IPS-NIHi11 (cell line): ENCODE data around the gene ABHD5.
"Not testable (repeated sequence)": the region's sequence is repeated elsewhere in the genome, so short reads cannot be mapped to it uniquely, and the experiment has no call there.

ENCODE experiments used
- DNase-seq: peaks from one replicate; pipeline ENCODE4 v3.0.0; 2012; ENCODE audit warnings: mixed read lengths, low spot score

Gene ABHD5

GRCh38 chr3:43690400-43691119 lies at the start of gene ABHD5:
TSS of gene ABHD5 (plus strand) at chr3:43690938. CDS start at chr3:43690993, 55 bp downstream.
- DNase-seq, result peak; percentile 97

- DNase-seq, result no peak
Observed at GRCh38 chr3:43641306-43642114, 49.2 kb upstream of the ABHD5 start.

GRCh38 chr3:43644443-43644842 lies 46.3 kb upstream of the ABHD5 start:
- peak; percentile 19 for DNase-seq

GRCh38 chr3:43647331-43648166 lies 43.2 kb upstream of the ABHD5 start:
- no peak for DNase-seq

GRCh38 chr3:43648957-43649356 lies 41.8 kb upstream of the ABHD5 start:
- no peak for DNase-seq

- no peak for DNase-seq
Observed at GRCh38 chr3:43649365-43649968, 41.3 kb upstream of the ABHD5 start.

GRCh38 chr3:43650345-43650744 lies 40.4 kb upstream of the ABHD5 start:
- DNase-seq, result no peak

- DNase-seq, result not testable (repeated sequence)
Observed at GRCh38 chr3:43656390-43656789, 34.3 kb upstream of the ABHD5 start.

GRCh38 chr3:43659250-43659880 lies 31.4 kb upstream of the ABHD5 start:
- DNase-seq, result no peak

- DNase-seq, result not testable (repeated sequence)
Observed at GRCh38 chr3:43661376-43661775, 29.4 kb upstream of the ABHD5 start.

- not testable (repeated sequence) for DNase-seq
Observed at GRCh38 chr3:43665011-43665410, 25.7 kb upstream of the ABHD5 start.

- DNase-seq, result no peak
Observed at GRCh38 chr3:43670635-43671522, 19.9 kb upstream of the ABHD5 start.

GRCh38 chr3:43674345-43675085 lies 16.2 kb upstream of the ABHD5 start:
- DNase-seq, result no peak

- DNase-seq, result no peak
Observed at GRCh38 chr3:43675593-43675992, 15.1 kb upstream of the ABHD5 start.

GRCh38 chr3:43676441-43676840 lies 14.3 kb upstream of the ABHD5 start:
- no peak for DNase-seq

- DNase-seq, result not testable (repeated sequence)
Observed at GRCh38 chr3:43678375-43678774, 12.4 kb upstream of the ABHD5 start.

GRCh38 chr3:43678887-43679449 lies 11.8 kb upstream of the ABHD5 start:
- not testable (repeated sequence) for DNase-seq

GRCh38 chr3:43680857-43681256 lies 9.9 kb upstream of the ABHD5 start:
- not testable (repeated sequence) for DNase-seq

- no peak for DNase-seq
Observed at GRCh38 chr3:43684944-43685343, 5.8 kb upstream of the ABHD5 start.
